ENCODE data around the gene APOA1.

The APOA1 gene

DNA sequence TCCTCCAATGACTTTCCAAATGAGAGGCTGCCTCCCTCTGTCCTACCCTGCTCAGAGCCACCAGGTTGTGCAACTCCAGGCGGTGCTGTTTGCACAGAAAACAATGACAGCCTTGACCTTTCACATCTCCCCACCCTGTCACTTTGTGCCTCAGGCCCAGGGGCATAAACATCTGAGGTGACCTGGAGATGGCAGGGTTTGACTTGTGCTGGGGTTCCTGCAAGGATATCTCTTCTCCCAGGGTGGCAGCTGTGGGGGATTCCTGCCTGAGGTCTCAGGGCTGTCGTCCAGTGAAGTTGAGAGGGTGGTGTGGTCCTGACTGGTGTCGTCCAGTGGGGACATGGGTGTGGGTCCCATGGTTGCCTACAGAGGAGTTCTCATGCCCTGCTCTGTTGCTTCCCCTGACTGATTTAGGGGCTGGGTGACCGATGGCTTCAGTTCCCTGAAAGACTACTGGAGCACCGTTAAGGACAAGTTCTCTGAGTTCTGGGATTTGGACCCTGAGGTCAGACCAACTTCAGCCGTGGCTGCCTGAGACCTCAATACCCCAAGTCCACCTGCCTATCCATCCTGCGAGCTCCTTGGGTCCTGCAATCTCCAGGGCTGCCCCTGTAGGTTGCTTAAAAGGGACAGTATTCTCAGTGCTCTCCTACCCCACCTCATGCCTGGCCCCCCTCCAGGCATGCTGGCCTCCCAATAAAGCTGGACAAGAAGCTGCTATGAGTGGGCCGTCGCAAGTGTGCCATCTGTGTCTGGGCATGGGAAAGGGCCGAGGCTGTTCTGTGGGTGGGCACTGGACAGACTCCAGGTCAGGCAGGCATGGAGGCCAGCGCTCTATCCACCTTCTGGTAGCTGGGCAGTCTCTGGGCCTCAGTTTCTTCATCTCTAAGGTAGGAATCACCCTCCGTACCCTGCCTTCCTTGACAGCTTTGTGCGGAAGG, 4.8 kb downstream of the APOA1 start:
- H3K4me1 Mint-ChIP-seq: peaks cover 19% of the 10 kb centered on the region
- H3K27me3 Mint-ChIP-seq: peaks cover 11% of the 10 kb centered on the region
- no peak overlapping the region for H3K4me3 Mint-ChIP-seq
- no peaks in the 10 kb centered on the region for H3K9me3 Mint-ChIP-seq
- ATAC-seq: no peak
- H3K27ac Mint-ChIP-seq: no peak overlapping the region
- no peaks in the 10 kb centered on the region for H3K36me3 Mint-ChIP-seq

DNA sequence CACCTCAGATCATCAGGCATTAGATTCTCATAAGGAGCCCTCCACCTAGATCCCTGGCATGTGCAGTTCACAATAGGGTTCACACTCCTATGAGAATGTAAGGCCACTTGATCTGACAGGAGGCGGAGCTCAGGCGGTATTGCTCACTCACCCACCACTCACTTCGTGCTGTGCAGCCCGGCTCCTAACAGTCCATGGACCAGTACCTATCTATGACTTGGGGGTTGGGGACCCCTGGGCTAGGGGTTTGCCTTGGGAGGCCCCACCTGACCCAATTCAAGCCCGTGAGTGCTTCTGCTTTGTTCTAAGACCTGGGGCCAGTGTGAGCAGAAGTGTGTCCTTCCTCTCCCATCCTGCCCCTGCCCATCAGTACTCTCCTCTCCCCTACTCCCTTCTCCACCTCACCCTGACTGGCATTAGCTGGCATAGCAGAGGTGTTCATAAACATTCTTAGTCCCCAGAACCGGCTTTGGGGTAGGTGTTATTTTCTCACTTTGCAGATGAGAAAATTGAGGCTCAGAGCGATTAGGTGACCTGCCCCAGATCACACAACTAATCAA, 5.6 kb downstream of the APOA1 start:
- Mint-ChIP-seq H3K36me3 (no peaks in the 10 kb centered on the region), H3K9me3 (no peaks in the 10 kb centered on the region), H3K27me3 (peaks cover 11% of the 10 kb centered on the region), H3K4me1 (peaks cover 19% of the 10 kb centered on the region), H3K4me3 (no peak overlapping the region), H3K27ac (no peak overlapping the region)
- ATAC-seq: no peak

DNA sequence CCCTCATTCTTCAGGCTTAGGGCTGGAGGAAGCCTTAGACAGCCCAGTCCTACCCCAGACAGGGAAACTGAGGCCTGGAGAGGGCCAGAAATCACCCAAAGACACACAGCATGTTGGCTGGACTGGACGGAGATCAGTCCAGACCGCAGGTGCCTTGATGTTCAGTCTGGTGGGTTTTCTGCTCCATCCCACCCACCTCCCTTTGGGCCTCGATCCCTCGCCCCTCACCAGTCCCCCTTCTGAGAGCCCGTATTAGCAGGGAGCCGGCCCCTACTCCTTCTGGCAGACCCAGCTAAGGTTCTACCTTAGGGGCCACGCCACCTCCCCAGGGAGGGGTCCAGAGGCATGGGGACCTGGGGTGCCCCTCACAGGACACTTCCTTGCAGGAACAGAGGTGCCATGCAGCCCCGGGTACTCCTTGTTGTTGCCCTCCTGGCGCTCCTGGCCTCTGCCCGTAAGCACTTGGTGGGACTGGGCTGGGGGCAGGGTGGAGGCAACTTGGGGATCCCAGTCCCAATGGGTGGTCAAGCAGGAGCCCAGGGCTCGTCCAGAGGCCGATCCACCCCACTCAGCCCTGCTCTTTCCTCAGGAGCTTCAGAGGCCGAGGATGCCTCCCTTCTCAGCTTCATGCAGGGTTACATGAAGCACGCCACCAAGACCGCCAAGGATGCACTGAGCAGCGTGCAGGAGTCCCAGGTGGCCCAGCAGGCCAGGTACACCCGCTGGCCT, 7.1 kb downstream of the APOA1 start:
- ATAC-seq: no peak
- no peaks in the 10 kb centered on the region for H3K36me3 Mint-ChIP-seq
- H3K27ac Mint-ChIP-seq: no peak overlapping the region
- H3K4me3 Mint-ChIP-seq: no peak overlapping the region
- no peaks in the 10 kb centered on the region for H3K9me3 Mint-ChIP-seq
- peaks cover 8% of the 10 kb centered on the region for H3K4me1 Mint-ChIP-seq
- H3K27me3 Mint-ChIP-seq: peaks cover 11% of the 10 kb centered on the region

DNA sequence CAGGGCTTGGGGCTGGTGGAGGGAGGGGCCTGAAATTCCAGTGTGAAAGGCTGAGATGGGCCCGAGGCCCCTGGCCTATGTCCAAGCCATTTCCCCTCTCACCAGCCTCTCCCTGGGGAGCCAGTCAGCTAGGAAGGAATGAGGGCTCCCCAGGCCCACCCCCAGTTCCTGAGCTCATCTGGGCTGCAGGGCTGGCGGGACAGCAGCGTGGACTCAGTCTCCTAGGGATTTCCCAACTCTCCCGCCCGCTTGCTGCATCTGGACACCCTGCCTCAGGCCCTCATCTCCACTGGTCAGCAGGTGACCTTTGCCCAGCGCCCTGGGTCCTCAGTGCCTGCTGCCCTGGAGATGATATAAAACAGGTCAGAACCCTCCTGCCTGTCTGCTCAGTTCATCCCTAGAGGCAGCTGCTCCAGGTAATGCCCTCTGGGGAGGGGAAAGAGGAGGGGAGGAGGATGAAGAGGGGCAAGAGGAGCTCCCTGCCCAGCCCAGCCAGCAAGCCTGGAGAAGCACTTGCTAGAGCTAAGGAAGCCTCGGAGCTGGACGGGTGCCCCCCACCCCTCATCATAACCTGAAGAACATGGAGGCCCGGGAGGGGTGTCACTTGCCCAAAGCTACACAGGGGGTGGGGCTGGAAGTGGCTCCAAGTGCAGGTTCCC, 7.8 kb downstream of the APOA1 start, which contains the start of gene APOC3:
APOC3 (plus strand) TSS at position 383 of the 659 bp plus-strand sequence. CDS start 676 bp downstream, outside the sequence.
- no peak within 1 kb of the TSS for H3K27ac Mint-ChIP-seq
- peaks cover 1% of the 10 kb centered on the region for H3K4me1 Mint-ChIP-seq
- no peak for ATAC-seq
- peaks cover 11% of the 10 kb centered on the region for H3K27me3 Mint-ChIP-seq
- no peaks in the 10 kb centered on the region for H3K36me3 Mint-ChIP-seq
- no peaks in the 10 kb centered on the region for H3K9me3 Mint-ChIP-seq
- no peak within 1 kb of the TSS for H3K4me3 Mint-ChIP-seq

GRCh38 chr11:116828632-116829524, 8.5 kb downstream of the APOA1 start:
- H3K4me1 Mint-ChIP-seq: no peaks in the 10 kb centered on the region
- ATAC-seq: no peak
- H3K27ac Mint-ChIP-seq: no peak overlapping the region
- H3K27me3 Mint-ChIP-seq: peaks cover 11% of the 10 kb centered on the region
- no peaks in the 10 kb centered on the region for H3K9me3 Mint-ChIP-seq
- no peaks in the 10 kb centered on the region for H3K36me3 Mint-ChIP-seq
- H3K4me3 Mint-ChIP-seq: no peak overlapping the region

GRCh38 chr11:116827461-116827860, 10.0 kb downstream of the APOA1 start:
- ATAC-seq: no peak
- H3K4me1 Mint-ChIP-seq: no peaks in the 10 kb centered on the region
- H3K4me3 Mint-ChIP-seq: no peak overlapping the region
- peaks cover 11% of the 10 kb centered on the region for H3K27me3 Mint-ChIP-seq
- H3K9me3 Mint-ChIP-seq: no peaks in the 10 kb centered on the region
- no peaks in the 10 kb centered on the region for H3K36me3 Mint-ChIP-seq
- no peak overlapping the region for H3K27ac Mint-ChIP-seq

- H3K9me3 Mint-ChIP-seq: no peaks in the 10 kb centered on the region
- H3K4me3 Mint-ChIP-seq: no peak overlapping the region
- no peak for ATAC-seq
- no peaks in the 10 kb centered on the region for H3K4me1 Mint-ChIP-seq
- H3K27me3 Mint-ChIP-seq: peaks cover 11% of the 10 kb centered on the region
- no peak overlapping the region for H3K27ac Mint-ChIP-seq
- no peaks in the 10 kb centered on the region for H3K36me3 Mint-ChIP-seq
Measured at GRCh38 chr11:116826751-116827431, 10.5 kb downstream of the APOA1 start.

GRCh38 chr11:116825854-116826750, 11.3 kb downstream of the APOA1 start:
- no peaks in the 10 kb centered on the region for H3K36me3 Mint-ChIP-seq
- H3K27me3 Mint-ChIP-seq: peaks cover 6% of the 10 kb centered on the region
- no peaks in the 10 kb centered on the region for H3K9me3 Mint-ChIP-seq
- H3K4me1 Mint-ChIP-seq: no peaks in the 10 kb centered on the region
- H3K27ac Mint-ChIP-seq: no peak overlapping the region
- H3K4me3 Mint-ChIP-seq: no peak overlapping the region
- no peak for ATAC-seq

DNA sequence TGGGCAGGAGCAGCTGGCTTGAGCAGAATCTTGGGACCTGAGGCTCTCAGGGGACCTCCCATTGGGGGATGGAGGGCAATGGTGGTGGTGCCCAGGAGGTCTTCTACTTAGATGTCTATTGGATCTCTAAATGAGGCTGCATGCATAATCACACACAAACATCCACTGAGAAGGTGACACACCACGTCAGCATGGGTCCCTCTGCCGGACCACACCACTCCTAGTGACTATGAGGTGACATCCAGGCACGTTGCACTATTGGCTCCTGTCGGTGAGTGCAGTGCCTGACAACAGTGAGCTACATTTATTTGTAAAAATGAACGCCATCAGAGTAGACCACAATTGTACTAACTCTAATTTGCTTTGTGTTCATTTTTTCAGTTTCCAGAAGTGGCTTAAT, 12.0 kb downstream of the APOA1 start:
- no peaks in the 10 kb centered on the region for H3K4me1 Mint-ChIP-seq
- H3K4me3 Mint-ChIP-seq: no peak overlapping the region
- H3K27ac Mint-ChIP-seq: no peak overlapping the region
- no peaks in the 10 kb centered on the region for H3K9me3 Mint-ChIP-seq
- no peak for ATAC-seq
- H3K36me3 Mint-ChIP-seq: no peaks in the 10 kb centered on the region
- no peaks in the 10 kb centered on the region for H3K27me3 Mint-ChIP-seq

DNA sequence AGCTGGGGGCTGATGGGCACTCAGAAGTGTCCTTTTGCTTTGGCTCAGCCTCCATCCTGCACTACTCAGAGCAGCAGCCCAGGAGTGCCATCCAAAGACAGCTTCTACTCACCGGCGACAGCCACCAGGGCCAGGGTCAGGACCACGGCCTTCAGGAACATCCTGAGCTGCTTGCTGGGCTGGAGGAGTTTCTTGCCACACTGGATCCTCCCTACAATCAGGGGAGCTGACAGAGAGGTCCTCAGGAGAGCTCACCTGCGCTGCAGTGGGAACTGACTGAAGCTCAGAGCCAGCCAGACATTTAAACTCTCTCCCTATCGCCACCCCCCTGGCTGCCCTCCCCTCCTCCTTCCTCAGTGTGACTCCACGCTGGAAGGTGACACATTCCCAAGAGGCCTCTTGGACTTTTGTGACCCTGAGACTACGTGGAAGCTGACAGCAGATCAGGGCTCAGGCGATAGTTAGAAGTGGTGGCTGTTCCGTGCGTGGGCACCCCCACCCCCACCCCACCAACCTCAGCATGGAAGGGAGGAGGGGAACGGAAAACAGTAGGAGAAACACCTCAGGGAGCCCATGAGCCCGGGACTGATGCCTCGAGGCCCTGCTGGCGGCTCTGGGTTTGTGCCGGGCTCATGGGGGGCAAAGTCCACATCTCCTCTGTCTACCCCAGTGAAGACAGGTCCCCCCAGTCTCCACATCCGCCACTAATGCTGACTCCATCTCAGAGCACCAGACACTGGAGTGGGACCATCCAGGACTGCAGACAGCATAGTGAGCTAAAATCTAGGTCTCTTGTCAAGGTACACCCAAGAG, 14.2 kb downstream of the APOA1 start, which contains the start of gene APOA4:
APOA4 (minus strand) TSS at position 274 of the 813 bp plus-strand sequence; CDS start at position 161, 113 bp downstream.
- Mint-ChIP-seq H3K27ac (no peak within 1 kb of the TSS), H3K9me3 (no peaks in the 10 kb centered on the region), H3K4me3 (no peak within 1 kb of the TSS), H3K36me3 (no peaks in the 10 kb centered on the region), H3K4me1 (no peaks in the 10 kb centered on the region), H3K27me3 (no peaks in the 10 kb centered on the region)
- ATAC-seq: no peak

DNA sequence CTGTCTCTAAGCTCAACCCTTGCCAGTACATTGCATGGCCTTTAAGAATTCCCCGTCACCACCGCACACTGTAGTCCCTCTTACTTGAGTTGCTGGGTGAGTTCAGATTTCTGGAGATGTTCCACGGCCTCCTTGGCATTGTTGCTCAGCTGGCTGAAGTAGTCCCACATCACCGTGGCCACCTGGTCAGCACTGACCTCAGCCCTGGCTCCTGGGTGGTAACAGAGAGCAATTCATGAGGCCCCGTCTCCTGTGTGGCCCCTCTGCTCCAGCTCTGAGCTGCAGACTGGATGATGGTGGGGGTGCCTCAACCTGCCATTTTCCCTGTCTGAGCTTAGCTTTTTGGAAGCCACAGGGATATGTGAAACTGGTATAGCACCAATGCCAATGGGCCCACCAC, 14.8 kb downstream of the APOA1 start:
- no peaks in the 10 kb centered on the region for H3K27me3 Mint-ChIP-seq
- H3K36me3 Mint-ChIP-seq: no peaks in the 10 kb centered on the region
- H3K4me1 Mint-ChIP-seq: no peaks in the 10 kb centered on the region
- H3K9me3 Mint-ChIP-seq: no peaks in the 10 kb centered on the region
- ATAC-seq: no peak
- no peak overlapping the region for H3K27ac Mint-ChIP-seq
- H3K4me3 Mint-ChIP-seq: no peak overlapping the region

- H3K9me3 Mint-ChIP-seq: no peaks in the 10 kb centered on the region
- no peaks in the 10 kb centered on the region for H3K36me3 Mint-ChIP-seq
- H3K4me1 Mint-ChIP-seq: no peaks in the 10 kb centered on the region
Measured at GRCh38 chr11:116821050-116821918, 16.1 kb downstream of the APOA1 start.

More at GRCh38 chr11:116821050-116821918, 16.1 kb downstream of the APOA1 start:
- Mint-ChIP-seq H3K4me3 (no peak overlapping the region), H3K27me3 (no peaks in the 10 kb centered on the region), H3K27ac (no peak overlapping the region)
- ATAC-seq: no peak
